Measurements from ENCODE around the gene STK24. TPM values are rescaled to one million over a fixed set of nuclear protein-coding genes. Genes with fewer than 3 reads are reported as not detected.

Gene STK24
- polyA plus RNA-seq, 1 of the 3 experiments (the other 2 are of a cell fraction) = 30.5 TPM

DNA sequence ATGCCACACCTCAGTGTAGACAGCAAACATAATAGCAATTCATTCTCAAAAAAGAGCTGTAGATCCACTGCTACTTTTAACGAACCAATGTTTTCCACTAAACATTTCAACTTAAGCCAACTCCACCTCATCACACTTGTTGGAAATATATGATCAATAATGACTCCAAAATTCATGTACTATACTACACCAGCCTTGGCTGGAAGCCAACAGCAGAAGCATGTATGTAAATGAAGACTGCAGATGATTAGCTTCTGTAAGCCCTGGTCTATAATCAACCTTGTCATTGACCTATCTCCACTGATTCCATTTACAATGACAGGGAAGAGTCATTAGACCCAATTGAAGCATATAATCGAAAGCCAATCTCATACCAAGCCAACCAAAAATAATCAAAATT, 71.7 kb downstream of the STK24 start:
- H3K27me3 ChIP-seq (ENCODE audit: insufficient read depth) = no peaks in the 10 kb centered on the region
- peaks cover 17% of the 10 kb centered on the region for H4K20me1 ChIP-seq (ENCODE audit: insufficient read depth)
- 97% methylated on average over 2 of the region's 2 CpGs for WGBS (ENCODE audit: low lambda C conversion rate)
- no peak overlapping the region for H3K4me2 ChIP-seq
- H3F3A ChIP-seq (replicated peaks; ENCODE audit: insufficient read depth) = no peaks in the 10 kb centered on the region
- no peak overlapping the region for H3K27ac ChIP-seq (ENCODE audit: low read depth in 2 of 2, low read length in 1 of 2)
- TF ChIP-seq RFX5 (IDR thresholded peaks at IDR 0.05; ENCODE audit: low read length) = no peak
- TF ChIP-seq CHD2 (IDR thresholded peaks at IDR 0.05; ENCODE audit: low read length, partially characterized antibody) = no peak
- TF ChIP-seq, protein P1, sequence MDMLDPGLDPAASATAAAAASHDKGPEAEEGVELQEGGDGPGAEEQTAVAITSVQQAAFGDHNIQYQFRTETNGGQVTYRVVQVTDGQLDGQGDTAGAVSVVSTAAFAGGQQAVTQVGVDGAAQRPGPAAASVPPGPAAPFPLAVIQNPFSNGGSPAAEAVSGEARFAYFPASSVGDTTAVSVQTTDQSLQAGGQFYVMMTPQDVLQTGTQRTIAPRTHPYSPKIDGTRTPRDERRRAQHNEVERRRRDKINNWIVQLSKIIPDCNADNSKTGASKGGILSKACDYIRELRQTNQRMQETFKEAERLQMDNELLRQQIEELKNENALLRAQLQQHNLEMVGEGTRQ (IDR thresholded peaks at IDR 0.05; ENCODE audit: borderline replicate concordance, low read depth, low read length) = no peak
- TF ChIP-seq REST (IDR thresholded peaks at IDR 0.05; ENCODE audit: low read depth, low read length) = no peak
- TF ChIP-seq TCF12 (IDR thresholded peaks at IDR 0.05) = no peak
- TF ChIP-seq EP300 (IDR thresholded peaks at IDR 0.05; ENCODE audit: borderline replicate concordance in 1 of 2, low read depth in 1 of 2, low read length in 1 of 2) = no peak
- TF ChIP-seq SIN3A (IDR thresholded peaks at IDR 0.05; ENCODE audit: borderline replicate concordance, low read depth, low read length) = no peak
- TF ChIP-seq SMC3 (IDR thresholded peaks at IDR 0.05; ENCODE audit: low read depth, low read length) = no peak
- TF ChIP-seq, protein P2, sequence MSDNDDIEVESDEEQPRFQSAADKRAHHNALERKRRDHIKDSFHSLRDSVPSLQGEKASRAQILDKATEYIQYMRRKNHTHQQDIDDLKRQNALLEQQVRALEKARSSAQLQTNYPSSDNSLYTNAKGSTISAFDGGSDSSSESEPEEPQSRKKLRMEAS (IDR thresholded peaks at IDR 0.05; ENCODE audit: low read depth) = no peak
- H3K9me3 ChIP-seq = no peaks in the 10 kb centered on the region
- ChIA-PET CTCF (interaction anchor here (1.0 kb wide), 2 partner anchors 9 to 23 kb away, joined by 3 read pairs; no protein-coding TSS in a partner anchor), POLR2A (no interaction called here)
- peaks cover 83% of the 10 kb centered on the region for H3K79me2 ChIP-seq (ENCODE audit: insufficient read depth)
- peaks cover 0 to 2% of the 10 kb centered on the region in 2 experiments for H3K36me3 ChIP-seq (replicated peaks in 1 of 2; ENCODE audit: control insufficient read depth in 1 of 2, insufficient read depth in 2 of 2, low read length in 1 of 2)
- no peak for DNase-seq
- peaks cover 24 to 40% of the 10 kb centered on the region in 2 experiments; a peak in 3 of 4 replicates for H3K4me1 ChIP-seq (ENCODE audit: control insufficient read depth in 1 of 2, insufficient read depth in 2 of 2, low read depth in 1 of 2, low read length in 1 of 2)
- no peak overlapping the region for H2AFZ ChIP-seq (ENCODE audit: low read depth)
- no peak overlapping the region for H3K9ac ChIP-seq
- H3K9me2 ChIP-seq = no peaks in the 10 kb centered on the region
- no peak overlapping the region for H3K4me3 ChIP-seq (ENCODE audit: low read depth in 2 of 2, low read length in 1 of 2)

DNA sequence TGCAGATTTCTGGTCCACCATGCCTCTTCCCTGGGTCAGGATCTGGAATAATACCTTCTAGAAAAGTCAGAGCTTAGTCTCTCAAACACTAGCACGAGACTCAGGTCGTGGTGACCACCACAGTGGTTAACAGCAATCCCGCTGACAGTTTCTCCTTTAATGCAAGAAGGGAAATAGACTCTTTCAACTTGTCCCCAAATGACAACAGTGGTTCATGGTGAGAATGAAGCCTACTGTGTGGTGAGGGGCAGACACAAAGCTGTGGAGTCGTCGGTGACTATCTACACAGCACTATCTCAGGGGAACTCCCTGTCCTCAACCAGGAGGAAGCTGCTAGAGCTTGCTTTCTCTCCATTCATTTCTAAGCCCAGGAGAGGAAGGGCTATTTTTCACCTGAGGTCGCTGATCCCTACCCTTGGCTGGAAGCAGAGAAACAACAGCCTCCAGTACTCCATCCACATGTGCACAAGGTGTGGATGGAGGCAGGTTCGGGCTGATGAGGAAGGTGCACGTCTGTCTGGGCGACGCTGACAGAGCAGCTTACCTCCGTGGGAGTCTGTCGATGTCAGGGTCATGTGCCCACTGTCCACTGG, 72.4 kb downstream of the STK24 start:
- H3K4me1 ChIP-seq (ENCODE audit: control insufficient read depth in 1 of 2, insufficient read depth in 2 of 2, low read depth in 1 of 2, low read length in 1 of 2) = peaks cover 24 to 40% of the 10 kb centered on the region in 2 experiments; a peak in 3 of 4 replicates
- no peak overlapping the region for H3K4me3 ChIP-seq (ENCODE audit: low read depth in 2 of 2, low read length in 1 of 2)
- H3K36me3 ChIP-seq (replicated peaks in 1 of 2; ENCODE audit: control insufficient read depth in 1 of 2, insufficient read depth in 2 of 2, low read length in 1 of 2) = peaks cover 0 to 2% of the 10 kb centered on the region in 2 experiments
- H3K9me2 ChIP-seq = no peaks in the 10 kb centered on the region
- CTCF ChIA-PET = interaction anchor here (0.9 to 1.3 kb wide), 3 partner anchors 8 to 336 kb away, joined by 3 to 6 read pairs (median 3); no protein-coding TSS in a partner anchor
- H3K4me2 ChIP-seq = no peak overlapping the region; the same call in 1 of the 2 replicates
- no peak overlapping the region for H2AFZ ChIP-seq (ENCODE audit: low read depth)
- no peak overlapping the region for H3K9ac ChIP-seq
- H4K20me1 ChIP-seq (ENCODE audit: insufficient read depth) = peaks cover 22% of the 10 kb centered on the region
- H3K9me3 ChIP-seq = no peaks in the 10 kb centered on the region
- no peak overlapping the region for H3K27ac ChIP-seq (ENCODE audit: low read depth in 2 of 2, low read length in 1 of 2)
- POLR2A ChIA-PET = no interaction called here
- WGBS (ENCODE audit: low lambda C conversion rate) = 96% methylated on average over 12 of the region's 12 CpGs
- no peak for DNase-seq
- H3F3A ChIP-seq (replicated peaks; ENCODE audit: insufficient read depth) = no peaks in the 10 kb centered on the region
- H3K27me3 ChIP-seq (ENCODE audit: insufficient read depth) = no peaks in the 10 kb centered on the region
- peaks cover 76% of the 10 kb centered on the region for H3K79me2 ChIP-seq (ENCODE audit: insufficient read depth)
- no peak for TF ChIP-seq ELF1 (IDR thresholded peaks at IDR 0.05)
- TF ChIP-seq MXI1 (IDR thresholded peaks at IDR 0.05; ENCODE audit: low read depth, low read length) = no peak
- TF ChIP-seq TCF12 (IDR thresholded peaks at IDR 0.05) = no peak
- no peak for TF ChIP-seq EZH2phosphoT487 (IDR thresholded peaks at IDR 0.05; ENCODE audit: borderline replicate concordance, low read depth)
- TF ChIP-seq REST (IDR thresholded peaks at IDR 0.05; ENCODE audit: low read depth, low read length) = no peak
- TF ChIP-seq, protein P3, sequence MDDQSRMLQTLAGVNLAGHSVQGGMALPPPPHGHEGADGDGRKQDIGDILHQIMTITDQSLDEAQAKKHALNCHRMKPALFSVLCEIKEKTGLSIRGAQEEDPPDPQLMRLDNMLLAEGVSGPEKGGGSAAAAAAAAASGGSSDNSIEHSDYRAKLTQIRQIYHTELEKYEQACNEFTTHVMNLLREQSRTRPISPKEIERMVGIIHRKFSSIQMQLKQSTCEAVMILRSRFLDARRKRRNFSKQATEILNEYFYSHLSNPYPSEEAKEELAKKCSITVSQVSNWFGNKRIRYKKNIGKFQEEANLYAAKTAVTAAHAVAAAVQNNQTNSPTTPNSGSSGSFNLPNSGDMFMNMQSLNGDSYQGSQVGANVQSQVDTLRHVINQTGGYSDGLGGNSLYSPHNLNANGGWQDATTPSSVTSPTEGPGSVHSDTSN (IDR thresholded peaks at IDR 0.05) = no peak
- TF ChIP-seq, protein P2 (IDR thresholded peaks at IDR 0.05; ENCODE audit: low read depth) = no peak
- no peak for TF ChIP-seq GATA2 (CRISPR knock-in tag; IDR thresholded peaks at IDR 0.05)
